Liver (tissue), 9 donors: ENCODE measurements around the gene KCTD19. TPM values are rescaled to one million over a fixed set of nuclear protein-coding genes. Genes with fewer than 3 reads are reported as not detected.

ENCODE experiments used
- DNase-seq: peaks from one replicate; pipeline ENCODE4 v3.0.0-alpha.2; 2017; ENCODE audit warnings: low spot score
- H3K27ac ChIP-seq, 2 donors: one replicate each; pipeline ENCODE4 v1.7.0; 2013; ENCODE audit warnings: inconsistent platforms in 2 of 2, low read length in 2 of 2, control low read depth in 1 of 2, low read depth in 1 of 2, mild to moderate bottlenecking in 1 of 2
- H3K27me3 ChIP-seq, 4 donors: one replicate each; pipeline versions ENCODE4 v1.6.1 to v1.7.0; 2013; ENCODE audit warnings: low read length in 3 of 4, inconsistent platforms in 1 of 4, mild to moderate bottlenecking in 1 of 4, moderate library complexity in 1 of 4; ENCODE audit not compliant: control insufficient read depth in 4 of 4, insufficient read depth in 4 of 4
- H3K36me3 ChIP-seq, 4 donors: one replicate each; pipeline versions ENCODE4 v1.6.1 to v1.7.0; 2013; ENCODE audit warnings: low read length in 3 of 4, mild to moderate bottlenecking in 3 of 4, low read depth in 1 of 4, moderate library complexity in 1 of 4; ENCODE audit not compliant: control insufficient read depth in 4 of 4, insufficient read depth in 3 of 4
- H3K4me1 ChIP-seq, 4 donors: one replicate each; pipeline versions ENCODE4 v1.6.1 to v1.7.0; 2013; ENCODE audit warnings: low read length in 3 of 4, mild to moderate bottlenecking in 3 of 4, moderate library complexity in 1 of 4; ENCODE audit not compliant: control insufficient read depth in 4 of 4, insufficient read depth in 4 of 4
- H3K4me3 ChIP-seq, 3 donors: one replicate each; pipeline versions ENCODE4 v1.6.1 to v1.7.0; 2013; ENCODE audit warnings: low read length in 3 of 3, control low read depth in 1 of 3, low read depth in 1 of 3, mild to moderate bottlenecking in 1 of 3
- H3K9ac ChIP-seq, 2 donors: one replicate each; pipeline ENCODE4 v1.7.0; 2013; ENCODE audit warnings: low read length in 2 of 2, mild to moderate bottlenecking in 2 of 2, moderate library complexity in 2 of 2, control low read depth in 1 of 2, low read depth in 1 of 2
- H3K9me3 ChIP-seq, 4 donors: one replicate each; pipeline versions ENCODE4 v1.6.1 to v1.7.0; 2013; ENCODE audit warnings: low read length in 3 of 4; ENCODE audit not compliant: control insufficient read depth in 4 of 4
- FOXA2 ChIP-seq: IDR thresholded peaks from 2 replicates; pipeline ENCODE4 v1.6.1; 2016; ENCODE audit warnings: antibody characterized with exemption
- GABPA ChIP-seq, 2 donors: IDR thresholded peaks in 1 of 2; conservative IDR thresholded peaks in 1 of 2; 2 replicates each; pipeline ENCODE4 v1.6.1; 2016; ENCODE audit warnings: antibody characterized with exemption in 2 of 2, mild to moderate bottlenecking in 1 of 2, moderate library complexity in 1 of 2
- HNF4A ChIP-seq, 2 donors: conservative IDR thresholded peaks; 2 replicates each; pipeline ENCODE4 v1.6.1; 2016; ENCODE audit warnings: antibody characterized with exemption in 2 of 2, mild to moderate bottlenecking in 2 of 2
- JUND ChIP-seq, 2 donors: IDR thresholded peaks; 2 replicates each; pipeline ENCODE4 v1.6.1; 2016; ENCODE audit warnings: antibody characterized with exemption in 2 of 2
- SP1 ChIP-seq: IDR thresholded peaks from 2 replicates; pipeline ENCODE4 v1.6.1; 2018; ENCODE audit warnings: antibody characterized with exemption, mild to moderate bottlenecking
- TAF1 ChIP-seq: conservative IDR thresholded peaks from 2 replicates; pipeline ENCODE4 v1.6.1; 2016; ENCODE audit warnings: antibody characterized with exemption, mild to moderate bottlenecking
- YY1 ChIP-seq: IDR thresholded peaks from 2 replicates; pipeline ENCODE4 v1.6.1; 2016; ENCODE audit warnings: antibody characterized with exemption, mild to moderate bottlenecking
- WGBS: extraction: QIAGEN DNeasy Blood & Tissue Kit; methylation state at CpG from one replicate; pipeline ENCODE4 v1.1.7; 2013; 5-methylcytosine and 5-hydroxymethylcytosine counted together
- polyA plus RNA-seq, 2 donors: library from polyadenylated mRNA; stranded (reverse) in 1 of 2; unstranded in 1 of 2; fragments of 200-250 nt in 1 of 2; fragments of >200 nt in 1 of 2; fragmentation: Nextera tagmentation in 1 of 2; extraction: Ambion mirVana in 1 of 2; gene quantifications; one replicate each; pipeline versions ENCODE4 v1.2.1 to v1.2.3, GENCODE V29; 2013 to 2015
- total RNA-seq, 2 donors: library from RNA; depleted of rRNA; stranded (reverse); fragments of >200 nt; gene quantifications; one replicate each; pipeline ENCODE4 v1.2.3, GENCODE V29; 2014
- TF ChIP-seq, protein P1 (sequence below): IDR thresholded peaks from 2 replicates; pipeline ENCODE4 v1.6.1; 2016; ENCODE audit warnings: antibody characterized with exemption
- TF ChIP-seq, protein P2 (sequence below): fragments of 150-350 bp; IDR thresholded peaks from 2 replicates; pipeline ENCODE4 v1.5.1; 2017; ENCODE audit warnings: improper control_type of control experiment, low read depth, low read length; ENCODE audit not compliant: missing input control
- TF ChIP-seq, protein P3 (sequence below): IDR thresholded peaks from 2 replicates; pipeline ENCODE4 v1.6.1; 2016; ENCODE audit warnings: antibody characterized with exemption
- donor health status: healthy.
- donor health status: healthy.
- donor health status: healthy.
- donor health status: healthy.
- donor health status: healthy.

Gene KCTD19
- total and polyA plus RNA-seq, 4 donors = 0.28 TPM; not detected in 3

DNA sequence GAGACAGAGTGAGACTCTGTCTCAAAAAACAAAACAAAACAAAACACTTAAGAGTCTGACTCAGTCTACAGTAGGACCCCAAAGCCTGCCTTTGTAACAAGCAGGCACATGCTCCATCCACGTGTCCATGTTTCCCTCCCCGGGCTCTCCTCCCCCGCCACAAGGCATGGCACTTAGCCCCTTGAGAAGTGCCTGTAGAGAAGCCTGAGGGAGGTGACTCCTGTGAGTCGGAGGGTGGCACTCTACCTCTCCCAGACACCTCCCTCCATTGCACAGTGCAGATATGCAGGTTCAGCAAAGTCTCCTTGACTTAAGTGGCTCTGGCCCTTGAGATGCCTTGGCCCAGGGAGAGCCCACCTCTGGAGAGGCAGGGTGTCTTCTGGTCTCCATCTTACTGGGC lies 86.0 kb downstream of the KCTD19 start:
- no peak for DNase-seq

More for the DNA sequence above, 86.0 kb downstream of the KCTD19 start:
- H3K9me3 ChIP-seq = no peaks in the 10 kb centered on the region
- H3K4me1 ChIP-seq = peaks cover 0 to 19% (median 14%) of the 10 kb centered on the region in 4 donors
- H3K27me3 ChIP-seq = no peaks in the 10 kb centered on the region
- WGBS = 81% methylated on average over 4 of the region's 4 CpGs
- peaks cover 0 to 16% (median 2%) of the 10 kb centered on the region in 4 donors for H3K36me3 ChIP-seq
- no peak overlapping the region for H3K4me3 ChIP-seq
- TF ChIP-seq TAF1 (no peak), GABPA (IDR thresholded peaks at IDR 0.05 in 1 of 2, conservative IDR thresholded peaks at IDR 0.05 in 1 of 2) (no peak), SP1 (no peak), YY1 (no peak), JUND (IDR thresholded peaks at IDR 0.05) (no peak), FOXA2 (no peak), HNF4A (conservative IDR thresholded peaks at IDR 0.05) (no peak)
- TF ChIP-seq, protein P1, sequence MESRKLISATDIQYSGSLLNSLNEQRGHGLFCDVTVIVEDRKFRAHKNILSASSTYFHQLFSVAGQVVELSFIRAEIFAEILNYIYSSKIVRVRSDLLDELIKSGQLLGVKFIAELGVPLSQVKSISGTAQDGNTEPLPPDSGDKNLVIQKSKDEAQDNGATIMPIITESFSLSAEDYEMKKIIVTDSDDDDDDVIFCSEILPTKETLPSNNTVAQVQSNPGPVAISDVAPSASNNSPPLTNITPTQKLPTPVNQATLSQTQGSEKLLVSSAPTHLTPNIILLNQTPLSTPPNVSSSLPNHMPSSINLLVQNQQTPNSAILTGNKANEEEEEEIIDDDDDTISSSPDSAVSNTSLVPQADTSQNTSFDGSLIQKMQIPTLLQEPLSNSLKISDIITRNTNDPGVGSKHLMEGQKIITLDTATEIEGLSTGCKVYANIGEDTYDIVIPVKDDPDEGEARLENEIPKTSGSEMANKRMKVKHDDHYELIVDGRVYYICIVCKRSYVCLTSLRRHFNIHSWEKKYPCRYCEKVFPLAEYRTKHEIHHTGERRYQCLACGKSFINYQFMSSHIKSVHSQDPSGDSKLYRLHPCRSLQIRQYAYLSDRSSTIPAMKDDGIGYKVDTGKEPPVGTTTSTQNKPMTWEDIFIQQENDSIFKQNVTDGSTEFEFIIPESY = no peak
- TF ChIP-seq, protein P2, sequence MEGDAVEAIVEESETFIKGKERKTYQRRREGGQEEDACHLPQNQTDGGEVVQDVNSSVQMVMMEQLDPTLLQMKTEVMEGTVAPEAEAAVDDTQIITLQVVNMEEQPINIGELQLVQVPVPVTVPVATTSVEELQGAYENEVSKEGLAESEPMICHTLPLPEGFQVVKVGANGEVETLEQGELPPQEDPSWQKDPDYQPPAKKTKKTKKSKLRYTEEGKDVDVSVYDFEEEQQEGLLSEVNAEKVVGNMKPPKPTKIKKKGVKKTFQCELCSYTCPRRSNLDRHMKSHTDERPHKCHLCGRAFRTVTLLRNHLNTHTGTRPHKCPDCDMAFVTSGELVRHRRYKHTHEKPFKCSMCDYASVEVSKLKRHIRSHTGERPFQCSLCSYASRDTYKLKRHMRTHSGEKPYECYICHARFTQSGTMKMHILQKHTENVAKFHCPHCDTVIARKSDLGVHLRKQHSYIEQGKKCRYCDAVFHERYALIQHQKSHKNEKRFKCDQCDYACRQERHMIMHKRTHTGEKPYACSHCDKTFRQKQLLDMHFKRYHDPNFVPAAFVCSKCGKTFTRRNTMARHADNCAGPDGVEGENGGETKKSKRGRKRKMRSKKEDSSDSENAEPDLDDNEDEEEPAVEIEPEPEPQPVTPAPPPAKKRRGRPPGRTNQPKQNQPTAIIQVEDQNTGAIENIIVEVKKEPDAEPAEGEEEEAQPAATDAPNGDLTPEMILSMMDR = no peak
- TF ChIP-seq, protein P3, sequence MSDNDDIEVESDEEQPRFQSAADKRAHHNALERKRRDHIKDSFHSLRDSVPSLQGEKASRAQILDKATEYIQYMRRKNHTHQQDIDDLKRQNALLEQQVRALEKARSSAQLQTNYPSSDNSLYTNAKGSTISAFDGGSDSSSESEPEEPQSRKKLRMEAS = no peak
- peak overlapping the region in 1 of 2 donors; percentile 25 for H3K27ac ChIP-seq
- H3K9ac ChIP-seq = no peak overlapping the region

Other genes with a start within 250 kb of the KCTD19 start
- gene PHAF1, start 216.8 kb downstream of the KCTD19 start, total RNA-seq = 10 to 100 TPM; 29.1 to 42.4 TPM
- gene PHAF1, start 216.8 kb downstream of the KCTD19 start, polyA plus RNA-seq = 10 to 100 TPM; 26.6 to 27.7 TPM
- gene B3GNT9, start 175.7 kb downstream of the KCTD19 start, total RNA-seq = 1 to 10 TPM; 1.2 to 2.3 TPM
- gene B3GNT9, start 175.7 kb downstream of the KCTD19 start, polyA plus RNA-seq = 1 to 10 TPM in 1 of 2 donors, under 1 TPM in 1; 0.43 to 1.6 TPM
- gene TRADD, start 166.8 kb downstream of the KCTD19 start, total RNA-seq = 10 to 100 TPM in 1 of 2 donors, 1 to 10 TPM in 1; 5.7 to 10.5 TPM
- 10 to 100 TPM in 1 of 2 donors, 1 to 10 TPM in 1; 9.7 to 10.8 TPM for gene TRADD, start 166.8 kb downstream of the KCTD19 start, polyA plus RNA-seq
- 1 to 10 TPM; 1.4 to 9.2 TPM for gene FBXL8, start 166.8 kb downstream of the KCTD19 start, total RNA-seq
- gene FBXL8, start 166.8 kb downstream of the KCTD19 start, polyA plus RNA-seq = 1 to 10 TPM; 6.1 to 6.2 TPM
- 1 to 10 TPM in 1 of 2 donors, under 1 TPM in 1; 0.42 to 5.1 TPM for gene HSF4, start 162.0 kb downstream of the KCTD19 start, total RNA-seq
- 1 to 10 TPM; 3.8 to 4.9 TPM for gene HSF4, start 162.0 kb downstream of the KCTD19 start, polyA plus RNA-seq
- 1 to 10 TPM; 3.0 to 9.9 TPM for gene NOL3, start 156.2 kb downstream of the KCTD19 start, total RNA-seq
- gene NOL3, start 156.2 kb downstream of the KCTD19 start, polyA plus RNA-seq = 10 to 100 TPM; 11.4 to 18.0 TPM
- gene MATCAP1, start 142.8 kb downstream of the KCTD19 start, total RNA-seq = 1 to 10 TPM; 2.7 to 4.8 TPM
- gene MATCAP1, start 142.8 kb downstream of the KCTD19 start, polyA plus RNA-seq = 1 to 10 TPM; 1.5 to 3.8 TPM
- 1 to 10 TPM; 2.2 to 3.3 TPM for gene EXOC3L1, start 136.6 kb downstream of the KCTD19 start, total RNA-seq
- gene EXOC3L1, start 136.6 kb downstream of the KCTD19 start, polyA plus RNA-seq = 1 to 10 TPM; 1.1 to 3.7 TPM
- gene E2F4, start 134.6 kb downstream of the KCTD19 start, total RNA-seq = 100 to 1,000 TPM in 1 of 2 donors, 10 to 100 TPM in 1; 39.2 to 107 TPM
- gene E2F4, start 134.6 kb downstream of the KCTD19 start, polyA plus RNA-seq = 10 to 100 TPM; 18.1 to 20.7 TPM
- 1 to 10 TPM; 3.8 TPM for gene ELMO3, start 127.6 kb downstream of the KCTD19 start, total RNA-seq
- 1 to 10 TPM; 1.7 to 2.5 TPM for gene ELMO3, start 127.6 kb downstream of the KCTD19 start, polyA plus RNA-seq
- gene TMEM208, start 99.6 kb downstream of the KCTD19 start, total RNA-seq = 10 to 100 TPM; 22.3 to 42.2 TPM
- 100 to 1,000 TPM in 1 of 2 donors, 10 to 100 TPM in 1; 98.2 to 140 TPM for gene TMEM208, start 99.6 kb downstream of the KCTD19 start, polyA plus RNA-seq
- 1 to 10 TPM; 5.4 to 6.4 TPM for gene FHOD1, start 79.3 kb downstream of the KCTD19 start, total RNA-seq
- gene FHOD1, start 79.3 kb downstream of the KCTD19 start, polyA plus RNA-seq = 1 to 10 TPM; 2.2 to 2.9 TPM
- under 1 TPM; 0.05 to 0.25 TPM for gene SLC9A5, start 77.8 kb downstream of the KCTD19 start, total RNA-seq
- gene SLC9A5, start 77.8 kb downstream of the KCTD19 start, polyA plus RNA-seq = under 1 TPM in 1 of 2 donors, not detected in 1; 0.09 TPM
- gene PLEKHG4, start 47.2 kb downstream of the KCTD19 start, total RNA-seq = 1 to 10 TPM; 1.1 to 2.6 TPM
- under 1 TPM; 0.21 to 0.28 TPM for gene PLEKHG4, start 47.2 kb downstream of the KCTD19 start, polyA plus RNA-seq
- under 1 TPM in 1 of 2 donors, not detected in 1; 0.08 TPM for gene LRRC36, start 74 bp upstream of the KCTD19 start, total RNA-seq
- gene LRRC36, start 74 bp upstream of the KCTD19 start, polyA plus RNA-seq = not detected
- gene TPPP3, start 66.8 kb upstream of the KCTD19 start, total RNA-seq = under 1 TPM; 0.28 to 0.84 TPM
- under 1 TPM; 0.35 to 0.75 TPM for gene TPPP3, start 66.8 kb upstream of the KCTD19 start, polyA plus RNA-seq
- 1 to 10 TPM in 1 of 2 donors, under 1 TPM in 1; 0.33 to 1.6 TPM for gene ZDHHC1, start 89.7 kb upstream of the KCTD19 start, total RNA-seq
- gene ZDHHC1, start 89.7 kb upstream of the KCTD19 start, polyA plus RNA-seq = 1 to 10 TPM in 1 of 2 donors, under 1 TPM in 1; 0.53 to 1.6 TPM
- 1 to 10 TPM in 1 of 2 donors, under 1 TPM in 1; 0.51 to 6.7 TPM for gene HSD11B2, start 104.4 kb upstream of the KCTD19 start, total RNA-seq
- gene HSD11B2, start 104.4 kb upstream of the KCTD19 start, polyA plus RNA-seq = 1 to 10 TPM; 1.8 to 2.7 TPM
- gene ATP6V0D1, start 154.4 kb upstream of the KCTD19 start, total RNA-seq = 10 to 100 TPM; 73.2 to 80.2 TPM
- 10 to 100 TPM; 47.6 to 59.9 TPM for gene ATP6V0D1, start 154.4 kb upstream of the KCTD19 start, polyA plus RNA-seq
- gene AGRP, start 156.8 kb upstream of the KCTD19 start, total RNA-seq = not detected
- under 1 TPM; 0.18 to 0.50 TPM for gene AGRP, start 156.8 kb upstream of the KCTD19 start, polyA plus RNA-seq
- gene RIPOR1, start 202.1 kb upstream of the KCTD19 start, total RNA-seq = 10 to 100 TPM; 16.8 to 25.2 TPM
- gene RIPOR1, start 202.1 kb upstream of the KCTD19 start, polyA plus RNA-seq = 10 to 100 TPM in 1 of 2 donors, 1 to 10 TPM in 1; 7.6 to 13.8 TPM
- gene CTCF, start 235.8 kb upstream of the KCTD19 start, total RNA-seq = 10 to 100 TPM; 16.1 to 35.3 TPM
- 10 to 100 TPM; 10.1 to 14.9 TPM for gene CTCF, start 235.8 kb upstream of the KCTD19 start, polyA plus RNA-seq